Panc1 (cell line): ENCODE data around the gene GNG7.

Experiments
- CTCF ChIP-seq: fragments of 450-650 bp; IDR thresholded peaks from 2 replicates; pipeline ENCODE4 v1.5.1; 2017; ENCODE audit warnings: mild to moderate bottlenecking
- POLR2AphosphoS5 ChIP-seq: IDR thresholded peaks from 2 replicates; pipeline ENCODE4 v1.6.1; 2012; ENCODE audit warnings: mild to moderate bottlenecking, low read depth, low read length, moderate library complexity
- REST ChIP-seq, 2 experiments: IDR thresholded peaks; 2 replicates each; pipeline ENCODE4 v1.6.1; 2011 to 2012; ENCODE audit warnings: low read depth in 2 of 2, control low read depth in 1 of 2, low read length in 1 of 2, mild to moderate bottlenecking in 1 of 2, moderate library complexity in 1 of 2; ENCODE audit not compliant: insufficient read depth in 1 of 2
- TCF7L2 ChIP-seq: IDR thresholded peaks from 2 replicates; pipeline ENCODE4 v1.6.1; 2011; ENCODE audit warnings: mild to moderate bottlenecking, low read depth, low read length, inconsistent platforms

GRCh38 chr19:2610637-2611482, 91.6 kb downstream of the GNG7 start:
- peak in 1 of 2 experiments; percentile 26; a peak in 1 of 4 replicates for TF ChIP-seq REST (IDR thresholded peaks at IDR 0.05; ENCODE audit: insufficient read depth in 1 of 2, low read depth in 2 of 2, low read length in 1 of 2)
- peak; percentile 92 for TF ChIP-seq CTCF
- TF ChIP-seq POLR2AphosphoS5 = peak; percentile 18; the same call in 1 of the 2 replicates
- TF ChIP-seq TCF7L2 = no peak
